IMR-90 (cell line): ENCODE results near the gene ME2. TPM values are rescaled to one million over a fixed set of nuclear protein-coding genes. Genes with fewer than 3 reads are reported as not detected.

Experiments
- ATAC-seq: fragments of 200-7000 bp; cut with Tn5 transposase; 2 replicates; pipeline ENCODE4 v1.9.1; 2020; ENCODE audit warnings: low read depth, mild to moderate bottlenecking, moderate library complexity
- BruUV-seq: library from RNA; stranded (reverse); fragments of 400-500 nt; replicated peaks from 2 replicates; lab custom pipeline; 2021; lab: Mats Ljungman, UMichigan
- CTCF ChIA-PET: fragments of 300-600 bp; formaldehyde crosslinking; extraction: SDS; loops from one replicate; lab custom pipeline; 2021; ENCODE audit warnings: antibody characterized with exemption; lab: Yijun Ruan, JAX
- POLR2A ChIA-PET: fragments of 300-600 bp; sonication (Branson Sonifier 250); formaldehyde crosslinking; loops from one replicate; lab custom pipeline; 2022; ENCODE audit warnings: antibody characterized with exemption; ENCODE audit not compliant: unreplicated experiment; lab: Charles Lee
- DNase-seq: peaks from one replicate; pipeline ENCODE4 v3.0.0; 2013
- H2AFZ ChIP-seq: replicated peaks from 2 replicates; pipeline ENCODE3; 2013; ENCODE audit warnings: low read length, mild to moderate bottlenecking; ENCODE audit not compliant: poor library complexity
- H2AK5ac ChIP-seq: 2 replicates; pipeline ENCODE4 v1.6.1; 2013; ENCODE audit warnings: low read depth, low read length, inconsistent platforms
- H2AK9ac ChIP-seq: replicated peaks from 2 replicates; pipeline ENCODE3; 2013; ENCODE audit warnings: mild to moderate bottlenecking, low read depth, low read length, moderate library complexity; ENCODE audit not compliant: poor library complexity
- H2BK120ac ChIP-seq: 2 replicates; pipeline ENCODE4 v1.6.1; 2013; ENCODE audit warnings: low read depth, low read length, inconsistent platforms
- H2BK15ac ChIP-seq: 3 replicates; pipeline ENCODE4 v1.6.1; 2013; ENCODE audit warnings: low read depth, low read length, inconsistent platforms
- H2BK20ac ChIP-seq: 2 replicates; pipeline ENCODE4 v1.6.1; 2013; ENCODE audit warnings: low read depth, mild to moderate bottlenecking, inconsistent platforms, low read length, moderate library complexity
- H2BK5ac ChIP-seq: 2 replicates; pipeline ENCODE4 v1.6.1; 2013; ENCODE audit warnings: mild to moderate bottlenecking, low read depth, low read length, inconsistent platforms; ENCODE audit not compliant: poor library complexity, severe bottlenecking
- H3K14ac ChIP-seq: replicated peaks from 2 replicates; pipeline ENCODE4 v1.6.1; 2013; ENCODE audit warnings: low read depth, low read length, inconsistent platforms
- H3K18ac ChIP-seq: 2 replicates; pipeline ENCODE4 v1.6.1; 2013; ENCODE audit warnings: low read depth, low read length, control low read depth
- H3K23ac ChIP-seq: 2 replicates; pipeline ENCODE4 v1.6.1; 2013; ENCODE audit warnings: low read depth, low read length, inconsistent platforms
- H3K27ac ChIP-seq: 2 replicates; pipeline ENCODE4 v1.5.1; 2013; ENCODE audit warnings: mild to moderate bottlenecking, control low read depth, low read length; ENCODE audit not compliant: insufficient read depth
- H3K27me3 ChIP-seq: 2 replicates; pipeline ENCODE4 v1.6.1; 2013; ENCODE audit warnings: low read length; ENCODE audit not compliant: control insufficient read depth, insufficient read depth
- H3K36me3 ChIP-seq: 2 replicates; pipeline ENCODE4 v1.6.1; 2013; ENCODE audit warnings: low read length, mixed read lengths; ENCODE audit not compliant: control insufficient read depth, insufficient read depth
- H3K4ac ChIP-seq: 2 replicates; pipeline ENCODE4 v1.6.1; 2013; ENCODE audit warnings: low read depth, low read length, inconsistent platforms
- H3K4me1 ChIP-seq: 2 replicates; pipeline ENCODE4 v1.6.1; 2013; ENCODE audit warnings: low read length, mixed read lengths; ENCODE audit not compliant: control insufficient read depth, insufficient read depth
- H3K4me2 ChIP-seq: 2 replicates; pipeline ENCODE4 v1.6.1; 2013; ENCODE audit warnings: low read depth, mild to moderate bottlenecking, control low read depth, low read length, moderate library complexity
- H3K4me3 ChIP-seq: 2 replicates; pipeline ENCODE4 v1.5.1; 2013; ENCODE audit warnings: low read depth, mild to moderate bottlenecking, control low read depth, low read length, moderate library complexity; ENCODE audit not compliant: insufficient read depth
- H3K56ac ChIP-seq: 2 replicates; pipeline ENCODE4 v1.6.1; 2013; ENCODE audit warnings: low read length, inconsistent platforms; ENCODE audit not compliant: insufficient read depth; ENCODE audit errors: extremely low read depth
- H3K79me1 ChIP-seq, 2 experiments: 2 replicates each; pipeline ENCODE4 v1.6.1; 2013; ENCODE audit warnings: low read length in 2 of 2, inconsistent platforms in 1 of 2, low read depth in 1 of 2
- H3K9ac ChIP-seq: 2 replicates; pipeline ENCODE4 v1.6.1; 2013; ENCODE audit warnings: low read depth, low read length, control low read depth
- H3K9me1 ChIP-seq: 2 replicates; pipeline ENCODE4 v1.6.1; 2013; ENCODE audit warnings: low read length, inconsistent platforms; ENCODE audit not compliant: insufficient read depth
- H3K9me3 ChIP-seq: 2 replicates; pipeline ENCODE4 v1.6.1; 2013; ENCODE audit warnings: low read length; ENCODE audit not compliant: control insufficient read depth, insufficient read depth
- H4K20me1 ChIP-seq: 2 replicates; pipeline ENCODE4 v1.6.1; 2013; ENCODE audit warnings: low read length, inconsistent platforms; ENCODE audit not compliant: insufficient read depth
- H4K5ac ChIP-seq: 2 replicates; pipeline ENCODE4 v1.6.1; 2013; ENCODE audit warnings: mild to moderate bottlenecking, low read depth, low read length, control low read depth
- H4K8ac ChIP-seq, 2 experiments: 2 replicates each; pipeline ENCODE4 v1.6.1; 2013; ENCODE audit warnings: low read depth in 2 of 2, low read length in 2 of 2, control low read depth in 1 of 2, inconsistent platforms in 1 of 2
- H4K91ac ChIP-seq: 2 replicates; pipeline ENCODE4 v1.6.1; 2013; ENCODE audit warnings: low read depth, low read length, inconsistent platforms; ENCODE audit not compliant: insufficient read depth
- CHD1 ChIP-seq: IDR thresholded peaks from 2 replicates; pipeline ENCODE4 v1.6.1; 2012; ENCODE audit warnings: low read depth, low read length, improper control_type of control experiment
- FOS ChIP-seq: fragments of 150-350 bp; IDR thresholded peaks from 2 replicates; pipeline ENCODE4 v1.6.1; 2016; ENCODE audit warnings: low read depth, low read length
- MAFK ChIP-seq: IDR thresholded peaks from 2 replicates; pipeline ENCODE4 v1.6.1; 2012; ENCODE audit warnings: low read depth, low read length, improper control_type of control experiment
- MAZ ChIP-seq: IDR thresholded peaks from 2 replicates; pipeline ENCODE4 v1.6.1; 2012; ENCODE audit warnings: low read depth, mild to moderate bottlenecking, low read length, improper control_type of control experiment, moderate library complexity, borderline replicate concordance
- MXI1 ChIP-seq: IDR thresholded peaks from 2 replicates; pipeline ENCODE4 v1.6.1; 2012; ENCODE audit warnings: low read depth, mild to moderate bottlenecking, low read length, moderate library complexity, borderline replicate concordance
- NFE2L2 ChIP-seq: fragments of 150-350 bp; IDR thresholded peaks from 2 replicates; pipeline ENCODE4 v1.6.1; 2016; ENCODE audit warnings: low read depth, mild to moderate bottlenecking, low read length
- RAD21 ChIP-seq: IDR thresholded peaks from 2 replicates; pipeline ENCODE4 v1.6.1; 2012; ENCODE audit warnings: low read length, improper control_type of control experiment
- RFX5 ChIP-seq: IDR thresholded peaks from 2 replicates; pipeline ENCODE4 v1.8.0; 2012; ENCODE audit warnings: low read depth, mild to moderate bottlenecking, low read length, moderate library complexity
- SMC3 ChIP-seq: fragments of 150-350 bp; IDR thresholded peaks from 2 replicates; pipeline ENCODE4 v1.6.1; 2016; ENCODE audit warnings: low read depth, mild to moderate bottlenecking, antibody characterized with exemption, low read length, moderate library complexity
- WGBS, 2 experiments: methylation state at CpG; one replicate each; pipeline versions ENCODE4 v1.1.5 to v1.1.7; 2013; ENCODE audit warnings: missing lambda C conversion rate in 2 of 2; ENCODE audit not compliant: insufficient read length in 1 of 2; ENCODE audit errors: extremely low coverage in 2 of 2; 5-methylcytosine and 5-hydroxymethylcytosine counted together
- dilution Hi-C: fragments of 300-500 bp; cut with HindIII; formaldehyde crosslinking; loops from one replicate; pipeline ENCODE4 v1.14.3; 2018; ENCODE audit warnings: low sequenced_read_pairs; ENCODE audit not compliant: unreplicated experiment
- in situ Hi-C: fragments of 300-500 bp; cut with MboI; formaldehyde crosslinking; loops from 3 replicates; pipeline ENCODE4 v1.14.3; 2019; ENCODE audit warnings: low sequenced_read_pairs, inconsistent platforms, mixed read lengths
- intact Hi-C: fragments of 100-400 bp; cut with micrococcal nuclease; formaldehyde crosslinking; loops from 2 replicates; pipeline ENCODE4 v1.10.0; 2022
- polyA plus RNA-seq, 3 experiments: library from polyadenylated mRNA; depleted of rRNA; stranded (reverse); fragments of >200 nt; gene quantifications; 2 replicates each; pipeline ENCODE4 v1.2.3, GENCODE V29; 2012; ENCODE audit warnings: low replicate concordance in 1 of 3
- total RNA-seq: library from RNA; depleted of rRNA; stranded (reverse); fragments of >200 nt; gene quantifications from 2 replicates; pipeline ENCODE4 v1.2.3, GENCODE V29; 2012
- TF ChIP-seq, protein P1 (sequence below): conservative IDR thresholded peaks from 2 replicates; pipeline ENCODE4 v1.5.1; 2012; ENCODE audit warnings: mild to moderate bottlenecking, low read depth, low read length, improper control_type of control experiment
- TF ChIP-seq, protein P2 (sequence below): fragments of 150-350 bp; IDR thresholded peaks from 2 replicates; pipeline ENCODE4 v1.6.1; 2016; ENCODE audit warnings: low read depth, mild to moderate bottlenecking, low read length, moderate library complexity, borderline replicate concordance

Gene ME2
- total and polyA plus RNA-seq, 2 of the 4 experiments (the other 2 are of a cell fraction) = 29.7 to 32.6 TPM

GRCh38 chr18:50967714-50968661 is 89.1 kb downstream of the ME2 start, which contains the start of gene ELAC1:
Gene ELAC1 (plus strand): TSS chr18:50968040. CDS start chr18:50974405, 6,365 bp downstream.
- Histone ChIP-seq H3K9me3 (0 out of 2 replicates have a peak, but pooled peaks cover 3% of the 10 kb centered on the region), H3K56ac (peak within 1 kb of the TSS; percentile 80), H3K4me3 (peak within 1 kb of the TSS; percentile 61), H4K91ac (peak within 1 kb of the TSS; percentile 77), H3K14ac (peak within 1 kb of the TSS; percentile 97), H2AK5ac (peak within 1 kb of the TSS; percentile 5; the same call in 1 of the 2 replicates), H3K9me1 (peaks cover 3% of the 10 kb centered on the region; the same call in 1 of the 2 replicates), H3K4me2 (peak within 1 kb of the TSS; percentile 95), H2AFZ (peak within 1 kb of the TSS; percentile 95), H2BK20ac (0 out of 2 replicates have a peak within 1 kb of the TSS, but pooled peaks have one; percentile 25), H2BK15ac (no peak within 1 kb of the TSS; the same call in 2 of the 3 replicates), H3K79me1 (peaks cover 12 to 24% of the 10 kb centered on the region in 2 experiments), H3K4me1 (peaks cover 3% of the 10 kb centered on the region; the same call in 1 of the 2 replicates), H3K9ac (peak within 1 kb of the TSS; percentile 84), H2BK5ac (peak within 1 kb of the TSS; percentile 55), H2AK9ac (peak within 1 kb of the TSS; percentile 70), H3K27me3 (no peaks in the 10 kb centered on the region), H3K36me3 (no peaks in the 10 kb centered on the region), H4K5ac (peak within 1 kb of the TSS; percentile 98), H3K18ac (peak within 1 kb of the TSS; percentile 48), H3K27ac (peak within 1 kb of the TSS; percentile 83), H3K23ac (peak within 1 kb of the TSS; percentile 80), H4K8ac (peak within 1 kb of the TSS; percentile 94 to 97), H2BK120ac (peak within 1 kb of the TSS; percentile 74), H4K20me1 (no peaks in the 10 kb centered on the region), H3K4ac (peak within 1 kb of the TSS; percentile 96)
- ATAC-seq (peak; percentile 97), DNase-seq (peak; percentile 76)
- BruUV-seq = no TSS peak
- 0% methylated on average over 49 of the region's 84 CpGs; no CpG with 5 or more reads in 1 of the 2 experiments for WGBS, 2 experiments
- in situ Hi-C loops (no loop called here), intact Hi-C loops (loop anchor here (2.0 to 10.0 kb wide), 5 partner anchors 63 to 227 kb away; partner anchors contain the start of genes MEX3C, MRO and SMAD4), dilution Hi-C loops (no loop called here)
- POLR2A ChIA-PET = interaction anchor here (0.6 kb wide), 2 partner anchors 19 to 29 kb away, joined by 3 to 6 read pairs; no protein-coding TSS in a partner anchor
- CTCF ChIA-PET = no interaction called here
- TF ChIP-seq RAD21 (no peak), MAFK (0 out of 2 replicates have a peak, but pooled peaks have one; percentile 16), SMC3 (no peak), FOS (no peak), CHD1 (no peak), MAZ (0 out of 2 replicates have a peak, but pooled peaks have one; percentile 28), RFX5 (no peak), MXI1 (peak; percentile 64; the same call in 1 of the 2 replicates), NFE2L2 (no peak)
- TF ChIP-seq, protein P1, sequence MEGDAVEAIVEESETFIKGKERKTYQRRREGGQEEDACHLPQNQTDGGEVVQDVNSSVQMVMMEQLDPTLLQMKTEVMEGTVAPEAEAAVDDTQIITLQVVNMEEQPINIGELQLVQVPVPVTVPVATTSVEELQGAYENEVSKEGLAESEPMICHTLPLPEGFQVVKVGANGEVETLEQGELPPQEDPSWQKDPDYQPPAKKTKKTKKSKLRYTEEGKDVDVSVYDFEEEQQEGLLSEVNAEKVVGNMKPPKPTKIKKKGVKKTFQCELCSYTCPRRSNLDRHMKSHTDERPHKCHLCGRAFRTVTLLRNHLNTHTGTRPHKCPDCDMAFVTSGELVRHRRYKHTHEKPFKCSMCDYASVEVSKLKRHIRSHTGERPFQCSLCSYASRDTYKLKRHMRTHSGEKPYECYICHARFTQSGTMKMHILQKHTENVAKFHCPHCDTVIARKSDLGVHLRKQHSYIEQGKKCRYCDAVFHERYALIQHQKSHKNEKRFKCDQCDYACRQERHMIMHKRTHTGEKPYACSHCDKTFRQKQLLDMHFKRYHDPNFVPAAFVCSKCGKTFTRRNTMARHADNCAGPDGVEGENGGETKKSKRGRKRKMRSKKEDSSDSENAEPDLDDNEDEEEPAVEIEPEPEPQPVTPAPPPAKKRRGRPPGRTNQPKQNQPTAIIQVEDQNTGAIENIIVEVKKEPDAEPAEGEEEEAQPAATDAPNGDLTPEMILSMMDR = 0 out of 2 replicates have a peak, but pooled peaks have one; percentile 0
- TF ChIP-seq, protein P2, sequence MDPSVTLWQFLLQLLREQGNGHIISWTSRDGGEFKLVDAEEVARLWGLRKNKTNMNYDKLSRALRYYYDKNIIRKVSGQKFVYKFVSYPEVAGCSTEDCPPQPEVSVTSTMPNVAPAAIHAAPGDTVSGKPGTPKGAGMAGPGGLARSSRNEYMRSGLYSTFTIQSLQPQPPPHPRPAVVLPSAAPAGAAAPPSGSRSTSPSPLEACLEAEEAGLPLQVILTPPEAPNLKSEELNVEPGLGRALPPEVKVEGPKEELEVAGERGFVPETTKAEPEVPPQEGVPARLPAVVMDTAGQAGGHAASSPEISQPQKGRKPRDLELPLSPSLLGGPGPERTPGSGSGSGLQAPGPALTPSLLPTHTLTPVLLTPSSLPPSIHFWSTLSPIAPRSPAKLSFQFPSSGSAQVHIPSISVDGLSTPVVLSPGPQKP = no peak
